BE2C (cell line): ENCODE measurements around the gene ZNF827.

Experiments used
- DNase-seq: peaks from one replicate; pipeline ENCODE4 v3.0.0-alpha.2; 2020
- H3K27me3 ChIP-seq: fragments of 250-450 bp; sonication (Bioruptor Pico); 2 replicates; pipeline ENCODE4 v1.5.1; 2020; ENCODE audit warnings: mild to moderate bottlenecking
- H3K36me3 ChIP-seq: fragments of 250-450 bp; sonication (Bioruptor Pico); 2 replicates; pipeline ENCODE4 v1.5.1; 2020; ENCODE audit warnings: mild to moderate bottlenecking
- H3K4me1 ChIP-seq: fragments of 250-450 bp; sonication (Bioruptor Pico); 2 replicates; pipeline ENCODE4 v1.5.1; 2020
- H3K4me3 ChIP-seq: 2 replicates; pipeline ENCODE4 v1.5.1; 2011; ENCODE audit warnings: low read depth, low read length
- H3K9me3 ChIP-seq: fragments of 250-450 bp; sonication (Bioruptor Pico); 2 replicates; pipeline ENCODE4 v1.5.1; 2020
- TF ChIP-seq, protein P1 (sequence below): IDR thresholded peaks from 2 replicates; pipeline ENCODE4 v1.5.1; 2012; ENCODE audit warnings: mild to moderate bottlenecking, low read depth, low read length

ZNF827 gene

GRCh38 chr4:145882604-145883003 is 56.0 kb downstream of the ZNF827 start:
- DNase-seq: no peak
- Histone ChIP-seq H3K36me3 (peaks cover 13% of the 10 kb centered on the region), H3K9me3 (no peaks in the 10 kb centered on the region), H3K4me3 (no peak overlapping the region), H3K4me1 (peaks cover 5% of the 10 kb centered on the region), H3K27me3 (no peaks in the 10 kb centered on the region)
- TF ChIP-seq, protein P1, sequence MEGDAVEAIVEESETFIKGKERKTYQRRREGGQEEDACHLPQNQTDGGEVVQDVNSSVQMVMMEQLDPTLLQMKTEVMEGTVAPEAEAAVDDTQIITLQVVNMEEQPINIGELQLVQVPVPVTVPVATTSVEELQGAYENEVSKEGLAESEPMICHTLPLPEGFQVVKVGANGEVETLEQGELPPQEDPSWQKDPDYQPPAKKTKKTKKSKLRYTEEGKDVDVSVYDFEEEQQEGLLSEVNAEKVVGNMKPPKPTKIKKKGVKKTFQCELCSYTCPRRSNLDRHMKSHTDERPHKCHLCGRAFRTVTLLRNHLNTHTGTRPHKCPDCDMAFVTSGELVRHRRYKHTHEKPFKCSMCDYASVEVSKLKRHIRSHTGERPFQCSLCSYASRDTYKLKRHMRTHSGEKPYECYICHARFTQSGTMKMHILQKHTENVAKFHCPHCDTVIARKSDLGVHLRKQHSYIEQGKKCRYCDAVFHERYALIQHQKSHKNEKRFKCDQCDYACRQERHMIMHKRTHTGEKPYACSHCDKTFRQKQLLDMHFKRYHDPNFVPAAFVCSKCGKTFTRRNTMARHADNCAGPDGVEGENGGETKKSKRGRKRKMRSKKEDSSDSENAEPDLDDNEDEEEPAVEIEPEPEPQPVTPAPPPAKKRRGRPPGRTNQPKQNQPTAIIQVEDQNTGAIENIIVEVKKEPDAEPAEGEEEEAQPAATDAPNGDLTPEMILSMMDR: no peak

DNA sequence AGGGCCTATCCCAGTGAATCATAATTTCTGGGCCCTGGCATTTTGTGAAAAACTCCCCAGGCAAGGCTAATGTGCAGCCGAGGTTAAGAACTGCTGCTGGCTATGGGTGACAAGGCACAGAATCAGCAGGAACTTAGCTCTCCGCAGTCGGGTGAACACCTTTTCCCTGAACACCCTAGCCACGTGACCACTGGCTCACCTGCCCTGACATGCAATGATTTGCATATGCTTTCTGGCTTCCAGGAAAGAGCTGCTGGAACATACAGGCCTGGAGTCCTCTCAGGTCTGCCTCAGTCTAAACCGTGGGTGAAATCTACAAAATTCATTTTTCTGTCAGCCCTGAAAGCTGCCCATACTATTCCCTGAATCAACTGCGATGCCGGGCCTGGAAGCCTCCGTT is 56.6 kb downstream of the ZNF827 start:
- Histone ChIP-seq H3K4me3 (no peak overlapping the region), H3K36me3 (peaks cover 14% of the 10 kb centered on the region)
- no peak for DNase-seq

DNA sequence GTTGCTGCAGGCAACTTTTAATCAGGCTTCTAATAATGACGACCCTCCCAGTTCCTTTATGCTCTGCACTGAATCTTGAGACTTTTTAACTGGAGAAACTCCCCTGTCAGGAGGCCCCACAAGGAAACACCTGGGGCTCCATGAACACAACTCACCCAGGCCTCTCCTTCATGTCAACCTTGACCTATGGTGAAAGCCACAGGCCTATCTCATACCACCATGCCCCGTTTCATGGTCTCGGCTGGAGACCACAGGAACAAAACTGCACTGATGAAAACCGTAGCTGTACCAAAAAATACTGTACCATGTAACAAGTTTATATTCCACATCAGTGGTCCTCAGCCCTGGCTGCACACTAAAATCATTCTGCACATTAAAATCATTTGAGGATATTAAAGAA is 57.0 kb downstream of the ZNF827 start:
- peaks cover 15% of the 10 kb centered on the region for H3K36me3 ChIP-seq
- DNase-seq: no peak
- H3K9me3 ChIP-seq: no peaks in the 10 kb centered on the region
- H3K4me1 ChIP-seq: peaks cover 5% of the 10 kb centered on the region
- TF ChIP-seq, protein P1: no peak
- no peaks in the 10 kb centered on the region for H3K27me3 ChIP-seq
- H3K4me3 ChIP-seq: no peak overlapping the region

More for the DNA sequence above, 56.6 kb downstream of the ZNF827 start:
- TF ChIP-seq, protein P1: no peak
- H3K4me1 ChIP-seq: peaks cover 5% of the 10 kb centered on the region
- no peaks in the 10 kb centered on the region for H3K27me3 ChIP-seq
- no peaks in the 10 kb centered on the region for H3K9me3 ChIP-seq

- Histone ChIP-seq H3K9me3 (no peaks in the 10 kb centered on the region), H3K36me3 (peaks cover 9% of the 10 kb centered on the region), H3K27me3 (no peaks in the 10 kb centered on the region), H3K4me3 (no peak overlapping the region), H3K4me1 (peaks cover 5% of the 10 kb centered on the region)
- TF ChIP-seq, protein P1: no peak
- DNase-seq: no peak
Measured at GRCh38 chr4:145880355-145880960, 58.2 kb downstream of the ZNF827 start.

GRCh38 chr4:145879598-145879997 is 59.0 kb downstream of the ZNF827 start:
- peaks cover 5% of the 10 kb centered on the region for H3K36me3 ChIP-seq
- DNase-seq: no peak
- TF ChIP-seq, protein P1: no peak

GRCh38 chr4:145878501-145879435 is 59.9 kb downstream of the ZNF827 start:
- H3K4me1 ChIP-seq: peaks cover 5% of the 10 kb centered on the region
- peak; percentile 24 for DNase-seq
- no peak overlapping the region for H3K4me3 ChIP-seq
- TF ChIP-seq, protein P1: no peak
- no peaks in the 10 kb centered on the region for H3K27me3 ChIP-seq
- peaks cover 5% of the 10 kb centered on the region for H3K36me3 ChIP-seq
- H3K9me3 ChIP-seq: no peaks in the 10 kb centered on the region

More at GRCh38 chr4:145879598-145879997, 59.0 kb downstream of the ZNF827 start:
- Histone ChIP-seq H3K4me3 (no peak overlapping the region), H3K9me3 (no peaks in the 10 kb centered on the region), H3K4me1 (peaks cover 5% of the 10 kb centered on the region), H3K27me3 (no peaks in the 10 kb centered on the region)
